Glutamatergic neuron (in vitro differentiated cells): ENCODE results near the gene RAD51D. TPM values are rescaled to one million over a fixed set of nuclear protein-coding genes. Genes with fewer than 3 reads are reported as not detected.

ENCODE experiments used
- DNase-seq: peaks from one replicate; pipeline ENCODE4 v3.0.0; 2022
- H3K27ac Mint-ChIP-seq: one replicate; pipeline ENCODE4 v1.8.0; 2020; ENCODE audit warnings: mild to moderate bottlenecking, mixed read lengths, inconsistent platforms; ENCODE audit not compliant: unreplicated experiment
- H3K27me3 Mint-ChIP-seq: one replicate; pipeline ENCODE4 v1.8.0; 2020; ENCODE audit warnings: mild to moderate bottlenecking, moderate library complexity, mixed read lengths, inconsistent platforms; ENCODE audit not compliant: unreplicated experiment
- H3K36me3 Mint-ChIP-seq: one replicate; pipeline ENCODE4 v1.8.0; 2020; ENCODE audit warnings: mild to moderate bottlenecking, mixed read lengths, inconsistent platforms; ENCODE audit not compliant: unreplicated experiment
- H3K4me1 Mint-ChIP-seq: one replicate; pipeline ENCODE4 v1.8.0; 2020; ENCODE audit warnings: mild to moderate bottlenecking, low read depth, mixed read lengths, inconsistent platforms; ENCODE audit not compliant: unreplicated experiment
- H3K4me3 Mint-ChIP-seq: one replicate; pipeline ENCODE4 v1.8.0; 2020; ENCODE audit warnings: mild to moderate bottlenecking, mixed read lengths, inconsistent platforms; ENCODE audit not compliant: unreplicated experiment
- H3K9me3 Mint-ChIP-seq: one replicate; pipeline ENCODE4 v1.8.0; 2020; ENCODE audit warnings: mild to moderate bottlenecking, moderate library complexity, mixed read lengths, inconsistent platforms; ENCODE audit not compliant: unreplicated experiment
- total RNA-seq: library from RNA; stranded (reverse); fragmentation: NEBNext Ultra II Directional; extraction: Animal tissue kit (Norgen Biotek cat#: 25700); gene quantifications from one replicate; pipeline ENCODE4 v1.2.1, GENCODE V29; 2021; ENCODE audit not compliant: unreplicated experiment
- TF ChIP-seq, protein P1 (sequence below): fragments of 200-600 bp; sonication (generic); IDR thresholded peaks from one replicate; pipeline ENCODE4 v1.5.0; 2021; ENCODE audit not compliant: partially characterized antibody, unreplicated experiment

Gene RAD51D
- total RNA-seq, 1 donor from 2014 or later, result 10.1 TPM

DNA sequence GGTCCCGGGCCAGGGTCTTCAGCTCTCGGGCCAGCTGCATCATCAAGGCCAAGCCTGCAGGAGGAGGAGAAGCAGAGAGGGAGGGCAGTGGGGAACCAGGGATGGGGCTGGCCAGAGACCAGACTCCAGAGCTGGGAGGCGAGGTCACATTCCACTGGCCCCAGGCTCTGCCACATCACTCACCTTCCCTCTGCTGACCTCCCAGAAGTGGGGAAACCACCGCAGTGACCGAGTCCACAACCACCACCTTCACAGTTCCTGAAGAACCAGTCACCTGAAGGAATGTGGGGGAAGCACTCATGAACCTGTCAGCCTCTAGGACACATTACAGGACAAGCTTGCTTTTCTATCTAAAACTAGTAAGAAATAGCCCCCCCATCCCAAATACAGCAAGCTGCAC is 16.4 kb downstream of the RAD51D start:
- no peak overlapping the region for H3K27ac Mint-ChIP-seq
- TF ChIP-seq, protein P1, sequence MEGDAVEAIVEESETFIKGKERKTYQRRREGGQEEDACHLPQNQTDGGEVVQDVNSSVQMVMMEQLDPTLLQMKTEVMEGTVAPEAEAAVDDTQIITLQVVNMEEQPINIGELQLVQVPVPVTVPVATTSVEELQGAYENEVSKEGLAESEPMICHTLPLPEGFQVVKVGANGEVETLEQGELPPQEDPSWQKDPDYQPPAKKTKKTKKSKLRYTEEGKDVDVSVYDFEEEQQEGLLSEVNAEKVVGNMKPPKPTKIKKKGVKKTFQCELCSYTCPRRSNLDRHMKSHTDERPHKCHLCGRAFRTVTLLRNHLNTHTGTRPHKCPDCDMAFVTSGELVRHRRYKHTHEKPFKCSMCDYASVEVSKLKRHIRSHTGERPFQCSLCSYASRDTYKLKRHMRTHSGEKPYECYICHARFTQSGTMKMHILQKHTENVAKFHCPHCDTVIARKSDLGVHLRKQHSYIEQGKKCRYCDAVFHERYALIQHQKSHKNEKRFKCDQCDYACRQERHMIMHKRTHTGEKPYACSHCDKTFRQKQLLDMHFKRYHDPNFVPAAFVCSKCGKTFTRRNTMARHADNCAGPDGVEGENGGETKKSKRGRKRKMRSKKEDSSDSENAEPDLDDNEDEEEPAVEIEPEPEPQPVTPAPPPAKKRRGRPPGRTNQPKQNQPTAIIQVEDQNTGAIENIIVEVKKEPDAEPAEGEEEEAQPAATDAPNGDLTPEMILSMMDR, result no peak
- DNase-seq, result no peak
- peaks cover 2% of the 10 kb centered on the region for H3K9me3 Mint-ChIP-seq
- no peak overlapping the region for H3K4me3 Mint-ChIP-seq
- H3K36me3 Mint-ChIP-seq, result peaks cover 9% of the 10 kb centered on the region
- no peaks in the 10 kb centered on the region for H3K4me1 Mint-ChIP-seq
- peaks cover 3% of the 10 kb centered on the region for H3K27me3 Mint-ChIP-seq

DNA sequence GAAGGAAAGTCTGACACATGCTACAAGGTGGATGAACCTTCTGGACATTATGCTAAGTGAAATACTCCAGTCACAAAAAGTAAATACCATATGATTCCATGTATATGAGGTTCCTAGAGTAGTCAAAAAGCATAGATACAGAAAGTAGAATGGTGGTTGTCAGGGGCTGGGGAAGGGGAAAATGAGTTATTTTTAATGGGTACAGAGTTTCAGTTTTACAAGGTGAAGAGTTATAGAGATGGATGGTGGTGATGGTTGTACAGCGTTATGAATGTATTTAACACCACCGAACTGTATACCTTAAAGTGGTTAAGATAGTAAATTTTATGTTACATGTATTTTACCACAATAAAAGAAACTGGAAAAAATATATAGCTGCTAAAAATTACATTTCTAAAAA is 17.9 kb downstream of the RAD51D start:
- H3K4me3 Mint-ChIP-seq, result no peak overlapping the region
- no peaks in the 10 kb centered on the region for H3K4me1 Mint-ChIP-seq
- no peak overlapping the region for H3K27ac Mint-ChIP-seq
- H3K9me3 Mint-ChIP-seq, result peaks cover 2% of the 10 kb centered on the region
- H3K36me3 Mint-ChIP-seq, result peaks cover 9% of the 10 kb centered on the region
- peaks cover 3% of the 10 kb centered on the region for H3K27me3 Mint-ChIP-seq
- TF ChIP-seq, protein P1, result no peak
- no peak for DNase-seq

DNA sequence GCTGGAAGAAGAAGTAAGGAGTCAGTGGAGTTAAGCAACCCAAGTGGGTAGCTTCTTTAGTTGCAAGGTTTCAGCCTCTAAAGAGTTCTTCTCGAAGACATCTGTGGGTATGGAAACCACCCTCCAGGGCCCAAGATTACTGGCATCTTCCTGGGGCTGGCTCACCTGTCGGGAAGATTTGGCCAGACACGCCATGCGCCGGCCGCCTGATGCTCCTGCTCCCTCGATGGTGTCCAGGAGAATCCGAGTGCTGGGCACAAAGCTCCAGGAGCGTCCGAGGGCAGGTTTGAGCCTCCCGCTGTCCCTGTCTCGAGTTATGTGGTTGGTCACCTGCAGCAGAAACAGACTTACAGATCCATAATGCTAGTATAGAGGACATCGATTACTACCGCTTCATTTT is 18.6 kb downstream of the RAD51D start:
- H3K27me3 Mint-ChIP-seq, result peaks cover 3% of the 10 kb centered on the region
- H3K9me3 Mint-ChIP-seq, result peaks cover 2% of the 10 kb centered on the region
- H3K4me1 Mint-ChIP-seq, result no peaks in the 10 kb centered on the region
- H3K36me3 Mint-ChIP-seq, result peaks cover 5% of the 10 kb centered on the region
- H3K27ac Mint-ChIP-seq, result no peak overlapping the region
- DNase-seq, result no peak
- TF ChIP-seq, protein P1, result no peak
- no peak overlapping the region for H3K4me3 Mint-ChIP-seq

DNA sequence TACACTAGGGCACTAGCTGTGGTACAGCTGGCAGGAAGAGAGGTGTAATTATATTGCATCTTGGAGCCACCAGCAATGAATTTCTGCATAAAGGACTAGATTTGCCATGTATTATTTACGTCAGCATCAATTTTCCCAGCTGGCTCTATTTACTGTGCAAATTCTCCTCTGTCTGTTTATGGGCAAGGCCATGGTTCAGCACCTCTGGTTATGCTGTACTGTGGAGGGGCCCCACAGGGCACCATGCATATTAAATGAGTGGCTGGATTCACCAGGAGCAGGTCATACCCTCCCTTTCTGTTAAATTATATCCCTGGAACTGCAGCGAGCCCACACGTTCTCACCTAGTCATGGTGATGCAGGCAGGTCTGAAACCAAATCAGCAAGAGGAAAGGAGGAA is 19.8 kb downstream of the RAD51D start:
- no peak overlapping the region for H3K4me3 Mint-ChIP-seq
- H3K27ac Mint-ChIP-seq, result no peak overlapping the region

DNA sequence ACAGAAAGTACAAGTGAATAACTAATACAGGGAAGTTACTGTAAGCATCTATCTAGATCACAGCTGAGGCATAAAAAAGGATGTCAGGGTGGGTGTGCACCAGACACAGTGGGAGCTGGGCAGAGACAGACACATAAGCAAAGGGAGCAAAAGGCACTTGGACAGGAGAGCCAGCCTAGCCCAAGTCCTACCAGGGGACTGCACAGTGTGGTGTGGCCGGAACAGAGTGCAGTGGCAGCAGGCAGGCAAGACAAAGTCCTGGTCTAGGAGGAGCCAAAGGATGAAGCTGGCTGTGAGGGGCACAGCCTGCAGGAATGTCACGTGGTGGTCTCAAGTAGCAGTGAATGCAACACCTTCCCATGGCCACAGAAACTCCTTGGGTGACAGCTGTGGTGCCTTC is 21.9 kb downstream of the RAD51D start:
- H3K27me3 Mint-ChIP-seq, result peaks cover 2% of the 10 kb centered on the region
- no peak overlapping the region for H3K27ac Mint-ChIP-seq
- no peak for DNase-seq
- TF ChIP-seq, protein P1, result no peak
- peaks cover 6% of the 10 kb centered on the region for H3K36me3 Mint-ChIP-seq
- H3K9me3 Mint-ChIP-seq, result no peaks in the 10 kb centered on the region
- H3K4me1 Mint-ChIP-seq, result no peaks in the 10 kb centered on the region
- H3K4me3 Mint-ChIP-seq, result no peak overlapping the region

More for the DNA sequence above, 19.8 kb downstream of the RAD51D start:
- DNase-seq, result no peak
- peaks cover 3% of the 10 kb centered on the region for H3K27me3 Mint-ChIP-seq
- H3K9me3 Mint-ChIP-seq, result no peaks in the 10 kb centered on the region
- no peaks in the 10 kb centered on the region for H3K4me1 Mint-ChIP-seq
- no peaks in the 10 kb centered on the region for H3K36me3 Mint-ChIP-seq
- TF ChIP-seq, protein P1, result no peak
